Measurements from ENCODE around the gene UGT2A3.

DNA sequence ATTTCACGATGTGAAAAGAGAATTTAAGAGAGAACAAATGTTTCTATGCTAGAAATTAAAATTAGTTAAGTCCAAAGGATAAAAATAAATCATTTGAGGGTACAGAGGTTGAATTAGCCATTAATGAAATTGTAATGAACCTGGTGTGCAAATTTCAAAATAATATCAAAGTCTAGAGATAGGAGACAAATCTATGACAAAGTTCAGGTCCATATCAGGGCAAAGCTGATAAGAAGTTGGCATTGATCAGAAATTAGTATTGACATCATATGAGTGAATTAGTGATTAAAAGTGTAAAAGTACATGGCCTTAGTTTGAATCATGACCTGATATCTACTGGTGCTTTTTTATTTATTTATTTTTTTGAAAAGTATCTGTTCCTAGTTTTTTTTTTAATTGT lies 33.8 kb upstream of the UGT2A3 start:
- TF ChIP-seq, protein P1, sequence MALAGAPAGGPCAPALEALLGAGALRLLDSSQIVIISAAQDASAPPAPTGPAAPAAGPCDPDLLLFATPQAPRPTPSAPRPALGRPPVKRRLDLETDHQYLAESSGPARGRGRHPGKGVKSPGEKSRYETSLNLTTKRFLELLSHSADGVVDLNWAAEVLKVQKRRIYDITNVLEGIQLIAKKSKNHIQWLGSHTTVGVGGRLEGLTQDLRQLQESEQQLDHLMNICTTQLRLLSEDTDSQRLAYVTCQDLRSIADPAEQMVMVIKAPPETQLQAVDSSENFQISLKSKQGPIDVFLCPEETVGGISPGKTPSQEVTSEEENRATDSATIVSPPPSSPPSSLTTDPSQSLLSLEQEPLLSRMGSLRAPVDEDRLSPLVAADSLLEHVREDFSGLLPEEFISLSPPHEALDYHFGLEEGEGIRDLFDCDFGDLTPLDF (CRISPR knock-in tag; IDR thresholded peaks at IDR 0.05) = no peak
- TF ChIP-seq, protein P2, sequence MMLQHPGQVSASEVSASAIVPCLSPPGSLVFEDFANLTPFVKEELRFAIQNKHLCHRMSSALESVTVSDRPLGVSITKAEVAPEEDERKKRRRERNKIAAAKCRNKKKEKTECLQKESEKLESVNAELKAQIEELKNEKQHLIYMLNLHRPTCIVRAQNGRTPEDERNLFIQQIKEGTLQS (CRISPR knock-in tag; conservative IDR thresholded peaks at IDR 0.05) = no peak
- TF ChIP-seq SP1 (CRISPR knock-in tag; conservative IDR thresholded peaks at IDR 0.05) = no peak
- TF ChIP-seq, protein P3, sequence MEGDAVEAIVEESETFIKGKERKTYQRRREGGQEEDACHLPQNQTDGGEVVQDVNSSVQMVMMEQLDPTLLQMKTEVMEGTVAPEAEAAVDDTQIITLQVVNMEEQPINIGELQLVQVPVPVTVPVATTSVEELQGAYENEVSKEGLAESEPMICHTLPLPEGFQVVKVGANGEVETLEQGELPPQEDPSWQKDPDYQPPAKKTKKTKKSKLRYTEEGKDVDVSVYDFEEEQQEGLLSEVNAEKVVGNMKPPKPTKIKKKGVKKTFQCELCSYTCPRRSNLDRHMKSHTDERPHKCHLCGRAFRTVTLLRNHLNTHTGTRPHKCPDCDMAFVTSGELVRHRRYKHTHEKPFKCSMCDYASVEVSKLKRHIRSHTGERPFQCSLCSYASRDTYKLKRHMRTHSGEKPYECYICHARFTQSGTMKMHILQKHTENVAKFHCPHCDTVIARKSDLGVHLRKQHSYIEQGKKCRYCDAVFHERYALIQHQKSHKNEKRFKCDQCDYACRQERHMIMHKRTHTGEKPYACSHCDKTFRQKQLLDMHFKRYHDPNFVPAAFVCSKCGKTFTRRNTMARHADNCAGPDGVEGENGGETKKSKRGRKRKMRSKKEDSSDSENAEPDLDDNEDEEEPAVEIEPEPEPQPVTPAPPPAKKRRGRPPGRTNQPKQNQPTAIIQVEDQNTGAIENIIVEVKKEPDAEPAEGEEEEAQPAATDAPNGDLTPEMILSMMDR (IDR thresholded peaks at IDR 0.05) = no peak
- TF ChIP-seq, protein P4, sequence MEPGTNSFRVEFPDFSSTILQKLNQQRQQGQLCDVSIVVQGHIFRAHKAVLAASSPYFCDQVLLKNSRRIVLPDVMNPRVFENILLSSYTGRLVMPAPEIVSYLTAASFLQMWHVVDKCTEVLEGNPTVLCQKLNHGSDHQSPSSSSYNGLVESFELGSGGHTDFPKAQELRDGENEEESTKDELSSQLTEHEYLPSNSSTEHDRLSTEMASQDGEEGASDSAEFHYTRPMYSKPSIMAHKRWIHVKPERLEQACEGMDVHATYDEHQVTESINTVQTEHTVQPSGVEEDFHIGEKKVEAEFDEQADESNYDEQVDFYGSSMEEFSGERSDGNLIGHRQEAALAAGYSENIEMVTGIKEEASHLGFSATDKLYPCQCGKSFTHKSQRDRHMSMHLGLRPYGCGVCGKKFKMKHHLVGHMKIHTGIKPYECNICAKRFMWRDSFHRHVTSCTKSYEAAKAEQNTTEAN (CRISPR knock-in tag; IDR thresholded peaks at IDR 0.05) = no peak

Data from WTC11 (cell line).